ENCODE measurements around the gene PRSS3.
"Not testable (repeated sequence)": the region's sequence is repeated elsewhere in the genome, so short reads cannot be mapped to it uniquely, and the experiment has no call there.

Gene PRSS3

DNA sequence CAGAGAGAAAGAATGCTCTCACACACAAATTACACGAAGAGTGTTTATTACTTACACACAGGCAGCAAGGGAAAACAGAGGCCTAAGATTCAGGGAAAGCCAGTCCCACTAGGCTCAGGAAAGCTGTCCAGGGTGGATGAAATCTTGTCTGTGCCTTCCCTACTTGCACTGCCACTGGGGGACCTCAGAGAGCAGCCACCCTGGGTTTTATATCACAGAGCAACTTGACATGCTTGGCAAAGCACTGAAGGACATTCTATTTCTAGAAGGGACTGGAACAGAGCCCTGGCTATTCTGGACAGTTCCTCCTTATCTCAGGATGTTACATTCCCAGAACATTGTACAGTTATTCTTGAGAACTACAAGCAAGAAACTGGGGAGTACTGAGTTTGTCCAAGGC lies 7.5 kb upstream of the PRSS3 start:
- DNase-seq: no peak

DNA sequence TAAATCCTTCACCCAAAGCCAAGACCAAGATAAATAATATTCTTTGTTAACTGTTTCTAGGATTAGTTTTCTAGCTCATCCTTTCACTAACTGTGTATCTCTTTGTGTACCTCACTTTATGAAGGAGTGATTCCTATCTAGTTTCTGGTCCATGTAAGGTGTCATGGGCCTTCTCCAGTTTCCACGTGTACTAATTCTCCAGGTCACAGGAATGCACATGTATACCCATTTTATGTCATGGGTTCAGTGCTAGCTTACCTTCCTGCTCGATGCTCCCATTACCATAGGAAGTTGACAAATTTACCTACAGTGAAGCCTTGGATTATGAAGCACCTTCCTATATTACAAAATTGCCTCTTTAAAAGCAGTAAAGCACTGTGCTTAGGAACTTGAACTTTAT lies 5.9 kb upstream of the PRSS3 start:
- not testable (repeated sequence) for DNase-seq

- DNase-seq: no peak
These were observed 4.2 kb upstream of the PRSS3 start for GRCh38 chr9:33791117-33791516.

DNA sequence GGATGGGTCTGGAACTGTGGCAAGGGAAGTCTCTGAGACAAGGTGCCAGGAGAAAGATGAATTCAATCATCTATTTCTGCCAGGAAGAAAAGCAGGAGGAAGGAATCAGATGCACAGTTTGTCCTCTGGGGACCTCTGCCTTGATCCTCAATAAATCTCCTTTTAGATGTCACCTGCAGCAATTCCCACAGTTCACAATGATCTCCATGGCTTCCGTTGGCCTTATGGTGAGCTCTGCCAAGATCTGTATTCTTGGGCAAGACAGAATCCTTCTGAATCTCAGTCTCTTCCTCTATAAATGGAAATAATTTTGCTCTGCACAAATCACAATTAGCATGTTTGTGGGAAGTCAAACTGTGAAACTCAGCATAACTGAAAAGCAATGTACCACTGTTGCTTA lies 1.9 kb upstream of the PRSS3 start:
- DNase-seq: not testable (repeated sequence)

DNA sequence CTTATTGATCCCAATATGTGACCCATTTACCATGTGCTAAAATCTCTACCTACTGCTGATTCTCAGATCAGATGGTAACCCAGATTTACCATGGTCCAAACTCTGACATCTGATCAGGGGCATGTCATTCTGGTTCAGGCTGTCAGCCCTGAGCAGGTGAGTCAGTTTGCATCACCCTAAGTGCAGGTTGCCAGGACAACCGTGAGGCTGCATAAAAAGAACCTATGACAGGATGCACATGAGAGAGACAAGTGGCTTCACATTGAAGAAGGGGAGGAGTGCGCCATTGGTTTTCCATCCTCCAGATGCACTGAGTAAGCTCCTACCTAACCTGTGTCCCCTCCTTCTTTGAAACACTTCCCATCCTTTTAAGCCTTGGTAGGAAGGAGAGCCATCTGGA lies 801 bp upstream of the PRSS3 start:
- no peak for DNase-seq

GRCh38 chr9:33795819-33796218 lies 458 bp downstream of the PRSS3 start:
- DNase-seq: no peak

- DNase-seq: not testable (repeated sequence)
These were observed 1.3 kb downstream of the PRSS3 start for GRCh38 chr9:33796679-33797078.

GRCh38 chr9:33797837-33798236 lies 2.5 kb downstream of the PRSS3 start:
- DNase-seq: no peak

DNA sequence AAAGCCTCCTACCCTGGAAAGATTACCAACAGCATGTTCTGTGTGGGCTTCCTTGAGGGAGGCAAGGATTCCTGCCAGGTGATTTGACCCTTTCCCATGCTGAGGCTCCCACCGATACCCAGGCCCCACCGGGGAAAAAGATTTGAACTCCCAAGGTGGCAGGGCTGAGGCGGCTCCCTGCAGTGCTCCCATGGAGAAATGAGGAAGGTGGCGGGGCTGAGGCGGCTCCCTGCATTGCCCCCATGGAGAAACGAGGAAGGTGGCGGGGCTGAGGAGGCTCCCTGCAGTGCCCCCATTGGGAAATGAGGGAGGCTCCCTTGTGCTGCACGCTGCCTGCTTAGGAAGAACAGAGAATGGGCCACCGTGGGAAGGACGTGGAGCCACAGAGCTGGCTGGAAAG lies 3.2 kb downstream of the PRSS3 start:
- no peak for DNase-seq

DNA sequence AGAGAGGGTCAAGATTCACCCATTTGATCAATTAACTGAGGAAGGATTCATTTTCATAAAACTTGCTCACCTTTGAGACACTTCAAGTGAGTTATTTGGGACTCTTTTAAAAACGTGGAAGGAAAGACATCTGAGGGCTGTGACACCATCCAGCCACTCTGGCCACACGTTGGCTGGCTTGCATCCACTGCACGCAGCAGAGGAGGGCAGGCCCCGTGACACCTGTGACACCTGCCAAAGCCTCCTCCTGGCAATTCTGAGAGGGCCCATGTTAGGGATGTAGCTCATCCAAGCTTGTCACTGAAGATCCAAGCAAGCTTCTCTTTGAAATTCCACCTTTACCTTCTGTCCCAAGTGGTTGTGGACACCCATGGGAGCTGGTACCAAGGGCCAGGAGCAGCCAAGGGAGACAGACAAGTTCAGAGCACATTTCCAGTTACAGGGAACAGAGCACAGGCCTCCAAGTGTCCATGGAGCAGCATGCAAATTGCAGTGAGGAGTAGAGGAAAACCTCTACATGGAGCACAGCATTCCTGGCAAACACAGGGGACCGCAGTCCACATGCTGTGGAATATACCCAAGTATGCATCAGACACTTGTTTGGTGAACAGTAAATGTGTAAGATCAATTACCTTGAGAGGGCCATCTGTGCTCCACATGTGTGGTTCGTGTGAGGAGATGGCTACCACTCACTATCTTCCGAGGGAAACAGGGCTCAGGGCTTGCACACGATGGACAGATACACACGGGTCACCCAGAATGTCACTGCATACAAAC lies 4.8 kb downstream of the PRSS3 start:
- DNase-seq: no peak

GRCh38 chr9:33800886-33801285 lies 5.5 kb downstream of the PRSS3 start:
- DNase-seq: no peak

- DNase-seq: not testable (repeated sequence)
These were observed 6.7 kb downstream of the PRSS3 start for GRCh38 chr9:33801943-33802500.

DNA sequence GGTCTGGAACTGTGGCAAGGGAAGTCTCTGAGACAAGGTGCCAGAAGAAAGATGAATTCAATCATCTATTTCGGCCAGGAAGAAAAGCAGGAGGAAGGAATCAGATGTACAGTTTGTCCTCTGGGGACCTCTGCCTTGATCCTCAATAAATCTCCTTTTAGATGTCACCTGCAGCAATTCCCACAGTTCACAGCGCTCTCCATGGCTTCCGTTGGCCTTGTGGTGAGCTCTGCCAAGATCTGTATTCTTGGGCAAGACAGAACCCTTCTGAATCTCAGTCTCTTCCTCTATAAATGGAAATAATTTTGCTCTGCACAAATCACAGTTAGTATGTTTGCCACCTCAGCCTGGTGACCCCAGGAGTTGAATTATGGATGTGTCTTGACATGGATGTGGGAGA lies 8.8 kb downstream of the PRSS3 start:
- DNase-seq: not testable (repeated sequence)

DNA sequence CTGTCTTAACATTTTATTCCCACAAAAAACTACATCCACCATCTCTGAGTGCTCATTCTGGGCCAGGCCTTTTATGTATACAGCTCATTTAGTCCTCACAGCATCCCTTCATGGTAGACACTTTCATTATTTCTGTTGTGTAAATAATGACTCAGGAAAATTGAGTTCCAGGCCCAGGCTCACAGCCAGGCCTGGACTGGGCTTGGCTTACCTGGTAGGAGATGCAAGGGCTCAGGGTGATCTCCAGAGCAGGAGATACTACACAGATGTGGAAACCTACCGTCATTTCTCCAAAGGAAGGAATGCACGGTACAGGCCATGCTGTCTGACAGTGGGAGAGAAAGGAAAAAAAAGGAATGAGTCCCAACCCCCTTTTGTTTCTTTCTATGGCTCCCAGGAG lies 11.8 kb downstream of the PRSS3 start:
- DNase-seq: not testable (repeated sequence)

GRCh38 chr9:33808979-33809322 lies 13.6 kb downstream of the PRSS3 start:
- DNase-seq: not testable (repeated sequence)

DNA sequence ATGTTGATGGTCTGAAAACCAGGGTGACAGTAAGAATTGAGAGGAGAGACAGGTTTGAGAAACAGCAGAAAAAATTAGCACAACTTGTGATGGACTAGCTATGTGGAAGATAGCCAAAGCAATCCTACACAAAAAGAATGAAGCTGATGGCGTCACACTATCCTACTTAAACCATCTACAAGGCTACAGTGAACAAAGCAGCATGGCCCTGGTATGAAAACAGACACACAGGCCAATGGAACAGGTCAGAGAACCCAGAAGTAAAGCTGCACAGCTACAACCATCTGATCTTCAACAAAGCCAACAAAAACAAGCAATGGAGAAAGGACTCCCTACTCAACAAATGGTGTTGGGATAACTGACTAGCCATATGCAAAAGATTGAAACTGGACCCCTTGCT lies 14.1 kb downstream of the PRSS3 start:
- no peak for DNase-seq

DNA sequence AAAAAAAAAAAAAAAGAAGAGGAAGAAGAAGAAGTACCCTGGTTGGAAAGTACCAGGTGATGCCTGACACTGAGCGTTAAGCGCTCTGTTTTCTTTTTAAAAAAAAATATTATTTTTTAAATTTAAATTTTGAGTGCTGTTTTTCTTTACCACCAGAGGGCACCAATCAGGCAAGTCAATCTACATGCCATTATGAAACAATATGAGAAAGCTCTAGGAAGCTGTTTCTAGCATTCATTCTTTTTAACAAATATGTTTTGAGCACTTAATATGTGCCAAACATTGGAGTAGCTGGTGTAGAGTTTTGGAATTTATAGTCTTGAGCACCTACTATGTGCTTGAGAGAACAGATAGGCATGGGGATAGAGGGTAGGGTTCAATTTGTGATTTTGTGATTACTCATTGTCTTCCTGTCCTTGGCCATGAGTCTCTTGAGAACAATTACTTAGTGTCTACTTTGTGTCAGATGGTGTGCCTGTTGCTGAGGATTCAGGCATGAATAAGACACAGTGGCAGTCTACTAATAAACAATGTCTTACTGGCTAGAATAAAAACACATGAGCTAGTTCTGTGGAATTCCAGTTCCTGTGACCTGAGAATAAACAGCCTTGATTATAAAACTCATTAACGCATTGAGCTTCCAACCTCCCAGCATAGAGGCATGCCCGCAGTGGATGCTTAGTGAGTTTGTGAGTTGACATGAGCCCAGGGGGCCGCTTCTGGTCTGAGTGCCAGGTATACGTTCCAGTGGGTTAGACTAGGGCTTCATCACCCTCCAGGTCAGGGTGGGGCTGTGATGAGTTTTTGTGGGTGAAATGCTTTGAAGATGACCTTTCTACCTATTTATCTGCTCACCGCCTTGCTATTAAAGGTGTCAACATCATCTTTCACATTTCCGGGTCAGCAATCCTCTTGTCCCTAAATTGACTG lies 18.6 kb downstream of the PRSS3 start:
- no peak for DNase-seq

DNA sequence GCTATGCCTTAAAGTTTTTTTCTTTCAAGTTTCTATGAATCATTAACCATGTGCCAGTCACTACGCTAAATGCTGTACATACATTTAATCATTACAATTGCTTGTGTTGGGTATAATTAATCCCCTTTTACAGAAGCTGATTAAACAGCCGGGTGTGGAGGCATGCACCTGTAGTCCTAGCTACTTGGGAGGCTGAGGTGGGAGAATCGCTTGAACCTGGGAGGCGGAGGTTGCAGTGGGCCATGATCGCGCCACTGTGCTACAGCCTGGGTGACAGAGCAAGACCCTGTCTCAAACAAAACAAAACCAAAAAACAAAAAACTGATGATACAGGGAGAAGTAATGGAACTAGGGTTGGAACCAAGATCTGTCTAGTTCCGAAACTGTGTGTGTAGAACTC lies 20.4 kb downstream of the PRSS3 start:
- DNase-seq: no peak

GRCh38 chr9:33816327-33817252 lies 21.2 kb downstream of the PRSS3 start, which contains the start of gene UBE2R2:
UBE2R2 (plus strand) TSS chr9:33817160; CDS start chr9:33817758, 598 bp downstream.
- DNase-seq: peak; percentile 51

GRCh38 chr9:33817327-33818166 lies 22.2 kb downstream of the PRSS3 start:
- DNase-seq: no peak

GRCh38 chr9:33818167-33818846 lies 22.9 kb downstream of the PRSS3 start:
- DNase-seq: no peak

All from GOT3 (cell line).